Neural crest cell (in vitro differentiated cells): ENCODE data around the gene PTX4. TPM values are rescaled to one million over a fixed set of nuclear protein-coding genes. Genes with fewer than 3 reads are reported as not detected.

Source experiments
- DNase-seq: peaks from one replicate; pipeline ENCODE4 v3.0.0; 2021; ENCODE audit warnings: low read depth, mixed read lengths, low spot score
- H3K27ac Mint-ChIP-seq: one replicate; pipeline ENCODE4 v1.8.0; 2021; ENCODE audit warnings: mild to moderate bottlenecking, mixed read lengths; ENCODE audit not compliant: unreplicated experiment
- H3K27me3 Mint-ChIP-seq: 2 replicates; pipeline ENCODE4 v1.8.0; 2021; ENCODE audit warnings: low read depth, mild to moderate bottlenecking, mixed read lengths
- H3K36me3 Mint-ChIP-seq: 2 replicates; pipeline ENCODE4 v1.8.0; 2021; ENCODE audit warnings: low read depth, mild to moderate bottlenecking, mixed read lengths
- H3K4me1 Mint-ChIP-seq: 2 replicates; pipeline ENCODE4 v1.8.0; 2021; ENCODE audit warnings: mixed read lengths
- H3K4me3 Mint-ChIP-seq: one replicate; pipeline ENCODE4 v1.8.0; 2021; ENCODE audit warnings: mild to moderate bottlenecking, mixed read lengths
- H3K9me3 Mint-ChIP-seq: 2 replicates; pipeline ENCODE4 v1.8.0; 2021; ENCODE audit warnings: mixed read lengths
- total RNA-seq: library from RNA; stranded (reverse); gene quantifications from 2 replicates; pipeline ENCODE4 v1.2.1, GENCODE V29; 2021
- TF ChIP-seq, protein P1 (sequence below): fragments of 200-600 bp; sonication (generic); conservative IDR thresholded peaks from 2 replicates; pipeline ENCODE4 v1.5.0; 2021; ENCODE audit warnings: antibody characterized with exemption, mild to moderate bottlenecking

PTX4 gene
- total RNA-seq, 1 donor from 2014 or later: 0.28 TPM

DNA sequence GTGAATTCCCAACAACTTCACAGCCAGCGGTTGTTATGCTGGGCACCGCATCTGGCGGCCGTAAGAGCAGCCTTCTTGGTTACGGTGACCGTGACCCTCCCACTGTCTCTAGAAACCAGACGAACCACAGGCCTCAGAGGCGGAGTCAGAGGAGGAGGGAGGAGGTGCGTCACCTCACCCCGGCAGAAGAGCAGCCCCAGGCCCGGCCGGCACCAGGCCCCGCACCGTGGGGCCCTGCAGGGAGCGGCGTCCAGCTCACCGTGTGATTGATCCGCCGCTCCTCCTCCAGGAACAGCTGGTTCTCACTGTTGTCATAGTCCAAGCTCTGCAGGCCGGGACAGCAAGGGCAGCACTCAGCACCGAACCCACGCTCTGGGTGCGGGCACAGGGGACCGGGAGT, 27.6 kb downstream of the PTX4 start:
- no peaks in the 10 kb centered on the region for H3K36me3 Mint-ChIP-seq
- H3K27me3 Mint-ChIP-seq: no peaks in the 10 kb centered on the region
- H3K27ac Mint-ChIP-seq: no peak overlapping the region
- H3K4me3 Mint-ChIP-seq: no peak overlapping the region
- DNase-seq: no peak
- TF ChIP-seq, protein P1, sequence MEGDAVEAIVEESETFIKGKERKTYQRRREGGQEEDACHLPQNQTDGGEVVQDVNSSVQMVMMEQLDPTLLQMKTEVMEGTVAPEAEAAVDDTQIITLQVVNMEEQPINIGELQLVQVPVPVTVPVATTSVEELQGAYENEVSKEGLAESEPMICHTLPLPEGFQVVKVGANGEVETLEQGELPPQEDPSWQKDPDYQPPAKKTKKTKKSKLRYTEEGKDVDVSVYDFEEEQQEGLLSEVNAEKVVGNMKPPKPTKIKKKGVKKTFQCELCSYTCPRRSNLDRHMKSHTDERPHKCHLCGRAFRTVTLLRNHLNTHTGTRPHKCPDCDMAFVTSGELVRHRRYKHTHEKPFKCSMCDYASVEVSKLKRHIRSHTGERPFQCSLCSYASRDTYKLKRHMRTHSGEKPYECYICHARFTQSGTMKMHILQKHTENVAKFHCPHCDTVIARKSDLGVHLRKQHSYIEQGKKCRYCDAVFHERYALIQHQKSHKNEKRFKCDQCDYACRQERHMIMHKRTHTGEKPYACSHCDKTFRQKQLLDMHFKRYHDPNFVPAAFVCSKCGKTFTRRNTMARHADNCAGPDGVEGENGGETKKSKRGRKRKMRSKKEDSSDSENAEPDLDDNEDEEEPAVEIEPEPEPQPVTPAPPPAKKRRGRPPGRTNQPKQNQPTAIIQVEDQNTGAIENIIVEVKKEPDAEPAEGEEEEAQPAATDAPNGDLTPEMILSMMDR: no peak
- no peaks in the 10 kb centered on the region for H3K4me1 Mint-ChIP-seq
- H3K9me3 Mint-ChIP-seq: no peaks in the 10 kb centered on the region

DNA sequence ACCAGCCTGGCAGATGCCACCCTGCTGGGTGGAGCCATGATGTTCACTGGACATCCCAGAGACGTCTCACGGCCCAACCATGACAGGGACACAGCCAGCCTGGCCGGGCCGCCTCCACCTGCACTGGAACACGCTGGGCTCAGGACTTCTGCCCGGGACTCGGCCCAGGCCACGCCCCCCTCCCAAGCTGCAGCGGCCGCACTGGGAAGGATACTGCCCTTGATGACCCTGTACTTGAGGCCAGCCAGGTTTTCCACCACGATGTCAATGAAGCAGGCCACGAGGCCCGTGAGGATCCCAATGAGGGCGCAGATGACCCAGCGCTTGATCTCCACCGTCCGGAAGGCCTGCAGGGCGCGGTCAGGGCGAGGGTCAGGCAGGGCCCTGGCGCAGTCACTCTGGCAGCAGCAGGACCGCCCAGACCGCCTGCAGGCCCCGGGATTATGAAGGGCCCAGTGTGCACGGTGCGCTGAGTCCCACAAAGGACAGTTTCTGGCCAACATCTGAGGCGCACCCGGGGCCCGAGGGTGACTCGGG, 28.1 kb downstream of the PTX4 start:
- DNase-seq: no peak
- Mint-ChIP-seq H3K27ac (no peak overlapping the region), H3K36me3 (no peaks in the 10 kb centered on the region), H3K9me3 (no peaks in the 10 kb centered on the region), H3K27me3 (no peaks in the 10 kb centered on the region), H3K4me1 (no peaks in the 10 kb centered on the region), H3K4me3 (no peak overlapping the region)
- TF ChIP-seq, protein P1: no peak

DNA sequence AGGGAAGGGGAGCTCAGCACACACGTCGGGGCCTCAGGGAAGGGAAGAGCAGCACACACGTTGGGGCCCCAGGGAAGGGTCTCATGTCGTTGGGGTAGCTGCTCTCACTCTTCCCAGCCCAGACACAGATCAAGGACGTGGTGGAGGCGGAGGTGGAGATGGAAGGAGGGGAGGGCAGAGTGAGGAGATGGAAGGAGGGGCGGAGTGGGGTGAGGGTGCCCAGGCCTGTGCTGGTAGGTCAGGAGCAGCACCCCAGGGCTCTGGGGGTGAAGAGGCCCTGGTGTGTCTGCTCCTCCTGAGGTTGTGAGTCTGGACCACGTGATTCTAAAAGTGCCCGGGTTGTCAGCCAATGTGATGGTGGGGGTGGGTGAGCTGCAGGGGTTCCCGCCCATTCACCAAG, 28.8 kb downstream of the PTX4 start:
- no peak overlapping the region for H3K27ac Mint-ChIP-seq
- no peak for DNase-seq
- no peak overlapping the region for H3K4me3 Mint-ChIP-seq
- H3K9me3 Mint-ChIP-seq: no peaks in the 10 kb centered on the region
- H3K36me3 Mint-ChIP-seq: no peaks in the 10 kb centered on the region
- H3K27me3 Mint-ChIP-seq: no peaks in the 10 kb centered on the region
- TF ChIP-seq, protein P1: no peak
- H3K4me1 Mint-ChIP-seq: no peaks in the 10 kb centered on the region

DNA sequence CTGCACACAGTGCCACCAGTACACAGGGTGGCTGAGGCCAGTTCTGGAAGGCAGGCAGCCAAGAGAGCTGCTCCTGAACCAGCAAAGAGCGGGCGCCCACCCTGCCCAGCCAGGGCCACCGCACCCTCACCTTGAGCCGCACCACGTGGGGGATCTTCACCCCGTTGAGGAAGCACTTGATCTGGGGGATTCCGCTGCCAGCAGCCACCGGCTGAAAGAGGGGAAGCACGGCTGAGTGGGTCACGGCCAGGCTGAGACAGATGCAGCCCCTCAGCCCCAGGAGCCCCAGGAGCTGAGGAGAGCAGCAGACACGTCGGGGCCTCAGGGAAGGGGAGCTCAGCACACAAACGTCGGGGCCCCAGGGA, 29.8 kb downstream of the PTX4 start:
- Mint-ChIP-seq H3K27ac (no peak overlapping the region), H3K4me3 (no peak overlapping the region), H3K9me3 (no peaks in the 10 kb centered on the region), H3K27me3 (no peaks in the 10 kb centered on the region), H3K4me1 (no peaks in the 10 kb centered on the region), H3K36me3 (no peaks in the 10 kb centered on the region)
- no peak for DNase-seq
- TF ChIP-seq, protein P1: no peak

DNA sequence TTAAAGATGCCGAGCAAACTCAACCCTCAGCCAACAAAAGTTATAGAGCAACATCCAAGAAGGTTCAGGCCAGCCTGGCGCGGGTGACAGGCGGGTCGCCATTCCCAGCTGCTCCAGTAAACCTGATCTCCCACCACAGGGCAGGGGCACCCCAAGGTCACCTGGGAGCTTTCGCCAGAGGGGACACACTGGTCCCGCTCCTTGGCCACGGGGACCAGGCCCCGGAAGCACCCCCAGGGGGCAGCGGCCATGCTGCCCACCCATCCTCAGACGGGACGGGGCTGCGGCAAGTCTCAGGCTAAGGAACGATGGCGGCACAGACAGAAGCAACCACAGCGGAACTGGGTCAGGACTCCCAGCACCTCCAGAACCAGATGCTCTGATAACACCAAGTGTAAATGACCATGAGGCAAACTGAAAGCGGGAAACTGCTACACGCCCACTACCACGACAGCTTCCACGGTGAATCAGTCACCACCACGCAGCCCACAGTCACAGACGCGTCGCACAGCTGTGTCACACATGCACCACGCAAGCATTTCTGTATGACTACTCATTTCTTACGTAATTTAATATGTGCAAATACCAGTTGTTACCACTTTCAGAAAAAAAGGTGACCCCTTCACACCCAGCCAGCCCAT, 30.3 kb downstream of the PTX4 start:
- no peak for DNase-seq
- Mint-ChIP-seq H3K4me3 (no peak overlapping the region), H3K9me3 (no peaks in the 10 kb centered on the region), H3K36me3 (no peaks in the 10 kb centered on the region), H3K4me1 (no peaks in the 10 kb centered on the region), H3K27me3 (no peaks in the 10 kb centered on the region), H3K27ac (no peak overlapping the region)
- TF ChIP-seq, protein P1: no peak
